AG04449 (cell line): Measurements from ENCODE around the gene PRRT3.

Source experiments
- CTCF ChIA-PET: fragments of 350-600 bp; formaldehyde crosslinking; extraction: SDS; loops from one replicate; lab custom pipeline; 2021; ENCODE audit warnings: antibody characterized with exemption; lab: Yijun Ruan, JAX
- POLR2A ChIA-PET: fragments of 400-600, 350-600 bp; formaldehyde crosslinking; extraction: SDS; loops from one replicate; lab custom pipeline; 2020; ENCODE audit warnings: antibody characterized with exemption, inconsistent platforms; lab: Yijun Ruan, JAX
- DNase-seq: peaks from one replicate; pipeline ENCODE4 v3.0.0-alpha.2; 2010; ENCODE audit warnings: low read depth, low spot score
- H3K4me3 ChIP-seq: 2 replicates; pipeline ENCODE4 v1.5.1; 2011; ENCODE audit warnings: low read depth, mild to moderate bottlenecking, control low read depth, low read length
- CTCF ChIP-seq: IDR thresholded peaks from one replicate; pipeline ENCODE4 v1.5.1; 2011; ENCODE audit warnings: mild to moderate bottlenecking, moderate library complexity, low read length, control low read depth, inconsistent platforms; ENCODE audit not compliant: insufficient read depth; ENCODE audit errors: missing control alignments

Gene PRRT3

DNA sequence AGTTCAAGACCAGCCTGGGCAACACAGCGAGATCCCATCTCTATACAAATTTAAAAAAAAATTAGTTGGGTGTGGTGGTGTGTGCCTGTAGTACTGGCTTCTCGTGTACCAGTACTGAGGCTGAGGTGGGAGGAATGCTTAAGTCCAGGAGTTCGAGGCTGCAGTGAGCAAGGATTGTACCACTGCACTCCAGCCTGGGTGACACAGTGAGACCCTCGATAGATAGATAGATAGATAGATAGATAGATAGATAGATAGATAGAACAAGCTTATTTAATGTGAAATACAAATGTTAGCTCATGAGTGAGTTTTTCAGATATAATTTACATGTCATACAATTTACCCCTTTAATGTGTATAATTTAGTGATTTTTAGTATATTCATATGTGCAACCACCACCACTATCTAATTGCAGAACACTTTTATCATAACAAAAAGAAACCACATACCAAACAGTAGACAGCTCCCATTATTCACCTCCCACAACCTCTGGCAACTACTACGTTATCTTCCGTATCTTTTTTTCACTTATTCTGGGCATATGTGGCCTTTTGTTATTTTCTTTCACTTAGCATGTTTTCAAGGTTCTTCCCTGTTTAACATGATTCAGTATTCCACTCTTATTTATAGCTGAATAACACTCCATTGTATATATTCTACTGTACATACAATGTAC, 13.1 kb upstream of the PRRT3 start:
- H3K4me3 ChIP-seq, result no peak overlapping the region
- ChIA-PET CTCF (interaction anchor here (0.9 to 3.0 kb wide), 3 partner anchors 9 to 32 kb away, joined by 3 to 18 read pairs (median 6); partner anchors contain the start of gene CRELD1), POLR2A (no interaction called here)
- TF ChIP-seq CTCF, result no peak
- DNase-seq, result no peak

- POLR2A ChIA-PET, result no interaction called here
- DNase-seq, result no peak
- CTCF ChIA-PET, result interaction anchor here (0.9 to 3.1 kb wide), 3 partner anchors 8 to 11 kb away, joined by 3 to 20 read pairs (median 3); no protein-coding TSS in a partner anchor
- H3K4me3 ChIP-seq, result no peak overlapping the region
- TF ChIP-seq CTCF, result no peak
These were observed 5.0 kb upstream of the PRRT3 start for GRCh38 chr3:9957214-9957613.

- no peak for DNase-seq
- CTCF ChIA-PET, result interaction anchor here (0.8 to 3.1 kb wide), 8 partner anchors 8 to 325 kb away, joined by 3 to 20 read pairs (median 4); no protein-coding TSS in a partner anchor
- POLR2A ChIA-PET, result no interaction called here
- no peak for TF ChIP-seq CTCF
- H3K4me3 ChIP-seq, result no peak overlapping the region
These were observed 3.6 kb upstream of the PRRT3 start for GRCh38 chr3:9955611-9956352.

- ChIA-PET POLR2A (interaction anchor here (1.2 kb wide), 1 partner anchor 9 kb away, joined by 5 read pairs; no protein-coding TSS in a partner anchor), CTCF (interaction anchor here (0.8 to 3.1 kb wide), 10 partner anchors 8 to 326 kb away, joined by 3 to 20 read pairs (median 4); no protein-coding TSS in a partner anchor)
- H3K4me3 ChIP-seq, result no peak overlapping the region
- DNase-seq, result no peak
- TF ChIP-seq CTCF, result no peak
These were observed 2.9 kb upstream of the PRRT3 start for GRCh38 chr3:9955067-9955502.

- CTCF ChIA-PET, result interaction anchor here (1.0 to 2.3 kb wide), 4 partner anchors 10 to 335 kb away, joined by 3 to 6 read pairs (median 3); no protein-coding TSS in a partner anchor
- peak overlapping the region; percentile 68 for H3K4me3 ChIP-seq
- TF ChIP-seq CTCF, result no peak
- no peak for DNase-seq
- POLR2A ChIA-PET, result no interaction called here
These were observed 628 bp downstream of the PRRT3 start for GRCh38 chr3:9951598-9951961.

DNA sequence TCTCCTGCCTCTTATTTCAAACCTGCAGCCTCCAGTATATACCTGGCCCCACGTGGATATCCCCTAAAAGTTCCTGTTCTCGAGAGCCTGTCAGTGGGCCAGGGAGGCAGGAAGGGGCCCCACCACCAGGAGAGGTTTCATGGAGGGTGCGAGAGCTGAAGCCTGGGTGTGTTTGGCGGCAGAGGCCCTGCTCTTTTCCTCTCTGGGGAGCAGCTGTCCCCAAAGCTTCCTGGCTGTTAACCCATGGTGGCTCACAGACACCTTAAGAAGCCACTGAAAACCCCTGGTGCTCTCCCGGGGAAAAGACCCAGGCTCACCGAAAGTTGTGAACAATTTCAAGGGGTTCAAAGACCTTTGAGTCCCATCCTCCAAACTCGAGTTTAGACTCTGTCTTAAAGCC, 1.1 kb downstream of the PRRT3 start:
- no peak for DNase-seq
- CTCF ChIA-PET, result interaction anchor here (1.0 to 2.3 kb wide), 4 partner anchors 9 to 336 kb away, joined by 3 to 6 read pairs (median 3); no protein-coding TSS in a partner anchor
- TF ChIP-seq CTCF, result no peak
- POLR2A ChIA-PET, result no interaction called here
- no peak overlapping the region; the same call in 1 of the 2 replicates for H3K4me3 ChIP-seq
